Heart left ventricle (tissue), 16 donors: ENCODE measurements around the gene MED31. TPM values are rescaled to one million over a fixed set of nuclear protein-coding genes. Genes with fewer than 3 reads are reported as not detected.
"Not testable (repeated sequence)": the region's sequence is repeated elsewhere in the genome, so short reads cannot be mapped to it uniquely, and the experiment has no call there.

Experiments
- ATAC-seq, 4 donors: fragments of 200-7000 bp; cut with Tn5 transposase; one replicate each; pipeline ENCODE4 v1.9.1; 2020 to 2022; ENCODE audit warnings: moderate library complexity in 4 of 4, mild to moderate bottlenecking in 3 of 4, moderate number of reproducible peaks in 1 of 4
- DNase-seq, 5 donors: peaks; one replicate each; pipeline ENCODE4 v3.0.0-alpha.2; 2020
- H3K27ac ChIP-seq, 12 donors: fragments of 200-600 bp; sonication (generic) in 4 of 12; one replicate each; pipeline versions ENCODE4 v1.5.0 to v1.8.0; 2016 to 2022; ENCODE audit warnings: mild to moderate bottlenecking in 2 of 12
- H3K27me3 ChIP-seq, 9 donors: fragments of 200-600 bp; sonication (generic) in 2 of 9; one replicate each; pipeline versions ENCODE4 v1.5.1 to v1.8.0; 2016 to 2022; ENCODE audit warnings: mild to moderate bottlenecking in 3 of 9
- H3K36me3 ChIP-seq, 9 donors: fragments of 200-600 bp; sonication (generic) in 2 of 9; one replicate each; pipeline versions ENCODE4 v1.5.0 to v1.8.0; 2018 to 2022; ENCODE audit warnings: mild to moderate bottlenecking in 2 of 9
- H3K4me1 ChIP-seq, 12 donors: fragments of 200-600 bp; sonication (generic) in 4 of 12; one replicate each; pipeline versions ENCODE4 v1.5.0 to v1.8.0; 2016 to 2022; ENCODE audit warnings: mild to moderate bottlenecking in 3 of 12
- H3K4me3 ChIP-seq, 12 donors: fragments of 200-600 bp; sonication (generic) in 4 of 12; one replicate each; pipeline versions ENCODE4 v1.5.0 to v1.8.0; 2017 to 2022; ENCODE audit warnings: mild to moderate bottlenecking in 9 of 12, moderate library complexity in 4 of 12
- H3K9me3 ChIP-seq, 12 donors: fragments of 200-600 bp; sonication (generic) in 4 of 12; one replicate each; pipeline versions ENCODE4 v1.5.0 to v1.8.0; 2016 to 2022; ENCODE audit warnings: mild to moderate bottlenecking in 1 of 12
- CTCF ChIP-seq, 12 donors: fragments of 200-600 bp; sonication (generic) in 4 of 12; IDR thresholded peaks; one replicate each; pipeline versions ENCODE4 v1.5.0 to v1.8.0; 2018 to 2022; ENCODE audit warnings: antibody characterized with exemption in 12 of 12, mild to moderate bottlenecking in 5 of 12
- POLR2A ChIP-seq, 2 donors: fragments of 450-650 bp; IDR thresholded peaks; one replicate each; pipeline ENCODE4 v1.6.1; 2017; ENCODE audit warnings: antibody characterized with exemption in 2 of 2, mild to moderate bottlenecking in 2 of 2, moderate library complexity in 2 of 2
- WGBS, 4 donors: extraction: QIAGEN DNeasy Blood & Tissue Kit in 2 of 4; methylation state at CpG; one replicate each; pipeline versions ENCODE4 v1.1.5 to v1.1.7; 2013 to 2018; 5-methylcytosine and 5-hydroxymethylcytosine counted together
- intact Hi-C, 10 donors: fragments of 100-400 bp; cut with DNase I; formaldehyde crosslinking; loops; one replicate each; pipeline versions ENCODE4 v1.11.1 to v1.14.2; 2022
- polyA plus RNA-seq, 2 donors: library from polyadenylated mRNA; stranded (reverse); fragments of 200-250 nt; gene quantifications; one replicate each; pipeline ENCODE4 v1.2.3, GENCODE V29; 2013
- total RNA-seq, 9 donors: library from RNA; depleted of rRNA in 2 of 9; stranded (reverse); fragments of >200 nt in 2 of 9; fragmentation: NEBNext Ultra II Directional in 3 of 9; extraction: Animal tissue kit (Norgen Biotek cat#: 25700) in 3 of 9; gene quantifications; one replicate each; pipeline versions ENCODE4 v1.1.0 to v1.2.4, GENCODE V29; 2016 to 2023
- donor health status: ischemic (EF 13 %, LVEDD 7.1; RV severe dilation, severe dysfunction).
- donor health status: healthy with polysubstance abuse.
- donor health status: DM: no; HTN: yes; CAD: no.
- donor health status: DM: no; HTN: no; CAD: no.
- donor health status: ischemic (EF 25% LVEDD 6.9; RV normal size, moderate dysfunction).
- donor health status: ischemic (EF 25% LVEDD 5.7; RV mildly dilated, moderate dysfunction).
- donor health status: healthy.
- donor health status: DM: yes; HTN: yes; CAD: no.
- donor health status: ischemic (EF 35%, LVEDD 5.7; RV mildly dilated, moderate dysfunction).
- donor health status: nonischemic (EF 11% LVEDD 7.7; RV severe dilation, severe dysfunction).
- donor health status: DM: yes; HTN: yes; CAD: no.
- donor health status: PGD.
- donor health status: ischemic (EF 29% LVEDD 5.4; RV normal size, mild dysfunction).
- donor health status: nonischemic (EF 23%, LVEDD 6.1; RV moderate dilation, normal function).

MED31 gene
- total and polyA plus RNA-seq, 11 donors: 5.4 to 20.9 (median 13.9) TPM

GRCh38 chr17:6666077-6666521 lies 14.7 kb upstream of the MED31 start:
- Histone ChIP-seq H3K4me1 (peaks cover 0 to 6% (median 0%) of the 10 kb centered on the region in 12 donors), H3K36me3 (no peaks in the 10 kb centered on the region), H3K27me3 (peaks cover 0 to 22% (median 9%) of the 10 kb centered on the region in 9 donors), H3K4me3 (no peak overlapping the region), H3K27ac (no peak overlapping the region), H3K9me3 (no peaks in the 10 kb centered on the region)
- DNase-seq: peak; percentile 69 to 75 (median 73)
- intact Hi-C loops: loop anchor here (2.0 to 10.0 kb wide), 15 partner anchors 89 to 341 kb away; partner anchors contain the start of genes XAF1 (in 3 of the 10) and TEKT1 (in 1 of the 10)
- WGBS, 4 donors: 18 to 23% (median 19%) methylated on average over 9 of the region's 9 CpGs
- TF ChIP-seq POLR2A (IDR thresholded peaks at IDR 0.05) (no peak), CTCF (IDR thresholded peaks at IDR 0.05) (peak; percentile 77 to 95 (median 90))
- peak; percentile 80 to 96 (median 92) for ATAC-seq

GRCh38 chr17:6663200-6663599 lies 11.8 kb upstream of the MED31 start:
- not testable (repeated sequence) for H3K27ac ChIP-seq, H3K36me3 ChIP-seq, H3K4me3 ChIP-seq, DNase-seq, H3K4me1 ChIP-seq, ATAC-seq, H3K9me3 ChIP-seq
- intact Hi-C loops: loop anchor here in 9 of 10 donors (10.0 kb wide), 6 partner anchors 92 to 342 kb away; partner anchors contain the start of gene XAF1 (in 2 of the 9)
- H3K27me3 ChIP-seq: peaks cover 0 to 19% (median 13%) of the 10 kb centered on the region in 9 donors
- 91 to 95% (median 93%) methylated on average over 14 of the region's 14 CpGs for WGBS, 4 donors

GRCh38 chr17:6661464-6661848 lies 10.1 kb upstream of the MED31 start:
- TF ChIP-seq POLR2A (IDR thresholded peaks at IDR 0.05) (no peak), CTCF (IDR thresholded peaks at IDR 0.05) (no peak)
- no peaks in the 10 kb centered on the region for H3K36me3 ChIP-seq
- WGBS, 4 donors: 74 to 89% (median 82%) methylated on average over 2 of the region's 2 CpGs
- peaks cover 0 to 32% (median 19%) of the 10 kb centered on the region in 9 donors for H3K27me3 ChIP-seq
- H3K9me3 ChIP-seq: no peaks in the 10 kb centered on the region
- H3K4me1 ChIP-seq: peaks cover 0 to 6% (median 0%) of the 10 kb centered on the region in 12 donors
- H3K4me3 ChIP-seq: no peak overlapping the region
- no peak for DNase-seq
- H3K27ac ChIP-seq: no peak overlapping the region
- intact Hi-C loops: loop anchor here in 9 of 10 donors (10.0 kb wide), 6 partner anchors 93 to 343 kb away; partner anchors contain the start of gene XAF1 (in 2 of the 9)
- no peak for ATAC-seq

GRCh38 chr17:6660805-6661463 lies 9.5 kb upstream of the MED31 start:
- TF ChIP-seq POLR2A (IDR thresholded peaks at IDR 0.05) (no peak), CTCF (IDR thresholded peaks at IDR 0.05) (no peak)
- WGBS, 4 donors: 30 to 47% (median 34%) methylated on average over 11 of the region's 11 CpGs
- Histone ChIP-seq H3K4me1 (peaks cover 0 to 2% (median 0%) of the 10 kb centered on the region in 12 donors), H3K27me3 (peaks cover 0 to 34% (median 19%) of the 10 kb centered on the region in 9 donors), H3K9me3 (no peaks in the 10 kb centered on the region), H3K36me3 (no peaks in the 10 kb centered on the region), H3K4me3 (no peak overlapping the region), H3K27ac (no peak overlapping the region)
- DNase-seq (no peak), ATAC-seq (peak in 2 of 4 donors; percentile 39 to 51)
- intact Hi-C loops: loop anchor here in 9 of 10 donors (10.0 kb wide), 6 partner anchors 94 to 344 kb away; partner anchors contain the start of gene XAF1 (in 2 of the 9)
